GM19351 (cell line): ENCODE results near the gene BCDIN3D.

Experiments
- ATAC-seq: cut with Tn5 transposase; IDR thresholded peaks from one replicate; pipeline ENCODE4 v1.9.1; 2021; ENCODE audit warnings: mild to moderate bottlenecking, moderate library complexity; ENCODE audit not compliant: unreplicated experiment

BCDIN3D gene

DNA sequence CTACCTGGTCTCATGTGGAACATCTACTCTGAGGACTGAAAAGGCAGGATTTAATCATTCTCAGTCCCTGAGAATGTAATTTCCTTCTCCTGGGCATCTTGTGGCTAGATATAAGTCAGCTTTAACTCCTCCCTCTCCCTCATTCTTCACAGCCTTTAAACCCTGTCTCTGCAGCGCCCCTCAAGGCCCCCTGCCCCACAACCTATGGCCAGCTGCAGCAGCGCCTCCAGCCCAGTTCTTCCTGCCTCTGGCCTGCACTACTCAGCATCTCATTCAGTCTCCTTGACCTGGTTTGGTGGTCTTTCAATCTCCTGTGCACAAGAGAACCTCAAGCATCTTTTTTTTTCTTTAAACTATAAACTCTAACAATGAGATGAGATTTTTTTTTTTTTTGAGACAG, 44.0 kb downstream of the BCDIN3D start:
- no peak for ATAC-seq

DNA sequence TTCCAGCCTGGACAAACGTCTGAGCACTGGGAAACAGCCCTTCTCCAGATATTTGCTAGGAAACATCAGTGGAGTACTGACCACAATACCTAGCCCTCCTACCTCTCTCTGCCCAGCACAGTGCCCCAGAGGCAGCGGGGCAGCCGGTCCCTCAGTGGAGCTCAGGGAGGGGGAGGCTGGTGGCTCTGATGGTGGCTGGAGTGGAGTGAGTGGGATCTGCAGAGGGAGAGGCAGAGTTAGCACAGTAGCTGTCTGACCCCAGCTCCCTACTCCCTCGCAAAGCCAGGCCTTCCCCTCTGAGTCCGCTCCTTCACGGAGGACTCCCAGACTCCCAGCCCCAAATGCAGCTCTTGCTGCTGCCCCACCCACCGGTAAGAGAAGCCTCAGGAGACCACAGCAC, 44.7 kb downstream of the BCDIN3D start:
- no peak for ATAC-seq

GRCh38 chr12:49797449-49797776, 45.5 kb downstream of the BCDIN3D start:
- no peak for ATAC-seq

DNA sequence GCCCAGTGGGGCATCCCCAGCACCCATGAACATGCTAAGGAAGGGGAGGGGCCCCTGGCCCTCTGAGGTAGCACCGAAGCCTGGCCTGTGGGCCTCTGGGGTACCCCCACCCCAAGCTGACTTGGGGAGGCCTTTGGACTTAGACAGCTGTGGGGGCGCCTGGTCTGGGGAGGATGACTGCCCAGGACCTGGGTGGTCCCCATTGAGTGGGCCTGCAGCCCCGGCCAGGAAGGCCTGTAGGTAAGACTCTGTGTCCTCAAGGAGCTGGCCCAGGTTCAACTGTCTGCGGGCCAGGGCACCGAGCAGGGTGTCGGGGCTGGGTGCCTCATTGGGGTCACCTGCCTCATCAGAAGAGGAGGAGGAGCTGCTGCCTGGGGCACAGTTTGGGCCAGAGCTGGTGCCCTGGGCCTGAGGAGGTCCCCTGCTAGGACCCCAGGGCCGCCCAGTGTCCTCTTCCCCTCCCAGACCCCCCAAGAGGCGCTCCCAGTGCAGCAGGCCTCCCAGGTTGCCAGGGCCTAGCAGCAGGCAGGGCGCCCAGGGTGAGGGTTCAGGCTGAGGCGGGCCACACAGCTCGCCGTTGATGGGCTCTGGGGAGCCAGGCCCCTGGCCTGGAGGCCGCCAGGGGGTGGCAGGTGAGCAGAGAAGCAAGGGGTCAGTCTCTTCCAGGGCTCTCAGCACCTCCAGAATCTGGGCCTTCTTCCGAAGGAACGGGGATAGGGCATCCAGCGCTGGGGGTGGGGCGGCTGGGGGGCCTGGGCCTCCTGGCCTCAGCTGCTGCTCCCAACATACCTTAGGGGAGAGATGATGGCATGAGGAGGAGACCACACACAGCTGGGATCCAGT, 46.1 kb downstream of the BCDIN3D start:
- ATAC-seq, result no peak

DNA sequence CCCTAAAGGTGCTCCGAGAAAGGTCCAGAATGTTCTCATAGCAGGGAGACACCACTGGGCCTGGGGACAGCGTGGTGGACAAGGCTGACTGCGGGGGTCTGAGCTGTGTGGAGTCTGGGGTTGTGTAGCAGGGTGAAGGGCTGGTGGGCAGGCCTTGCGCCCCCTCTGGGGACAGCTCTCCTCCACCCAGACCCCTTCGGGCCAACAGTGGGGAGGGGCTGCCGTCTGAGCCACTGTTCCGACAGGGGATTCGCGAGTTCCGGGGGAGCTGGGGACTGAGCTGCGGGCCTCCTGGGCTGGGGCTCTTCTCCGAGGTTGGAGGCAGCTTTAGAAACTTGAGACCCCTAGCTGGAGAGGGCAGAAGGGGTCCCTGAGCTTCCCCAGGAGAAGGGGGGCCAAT, 46.8 kb downstream of the BCDIN3D start:
- no peak for ATAC-seq

GRCh38 chr12:49795654-49796105, 47.2 kb downstream of the BCDIN3D start:
- no peak for ATAC-seq

GRCh38 chr12:49794811-49795653, 47.9 kb downstream of the BCDIN3D start:
- ATAC-seq, result no peak

- no peak for ATAC-seq
Measured at GRCh38 chr12:49794021-49794420, 48.9 kb downstream of the BCDIN3D start.

GRCh38 chr12:49793620-49794019, 49.3 kb downstream of the BCDIN3D start:
- no peak for ATAC-seq

GRCh38 chr12:49792976-49793580, 49.8 kb downstream of the BCDIN3D start:
- ATAC-seq, result no peak

GRCh38 chr12:49792181-49792970, 50.5 kb downstream of the BCDIN3D start:
- no peak for ATAC-seq

DNA sequence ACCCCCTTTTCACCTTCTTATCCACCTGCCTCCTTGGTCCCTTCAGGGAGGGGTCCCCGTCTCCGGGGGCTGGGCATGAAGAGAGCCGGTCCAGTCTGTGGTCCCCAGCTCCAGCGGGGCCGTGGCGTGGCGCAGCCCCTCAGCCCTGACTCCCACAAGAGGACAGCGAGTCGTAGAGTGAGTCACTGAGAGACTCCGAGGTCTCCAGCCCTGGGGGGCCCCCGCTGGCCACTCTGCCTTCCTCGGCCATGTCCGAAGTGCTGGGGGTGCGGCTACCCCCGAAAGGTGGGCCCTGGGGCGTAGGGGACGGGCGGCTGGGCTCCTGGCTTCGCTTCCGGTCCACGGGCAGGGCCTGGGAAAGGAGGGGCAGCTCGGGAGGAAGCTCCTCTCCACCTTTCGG, 51.2 kb downstream of the BCDIN3D start:
- ATAC-seq, result no peak

DNA sequence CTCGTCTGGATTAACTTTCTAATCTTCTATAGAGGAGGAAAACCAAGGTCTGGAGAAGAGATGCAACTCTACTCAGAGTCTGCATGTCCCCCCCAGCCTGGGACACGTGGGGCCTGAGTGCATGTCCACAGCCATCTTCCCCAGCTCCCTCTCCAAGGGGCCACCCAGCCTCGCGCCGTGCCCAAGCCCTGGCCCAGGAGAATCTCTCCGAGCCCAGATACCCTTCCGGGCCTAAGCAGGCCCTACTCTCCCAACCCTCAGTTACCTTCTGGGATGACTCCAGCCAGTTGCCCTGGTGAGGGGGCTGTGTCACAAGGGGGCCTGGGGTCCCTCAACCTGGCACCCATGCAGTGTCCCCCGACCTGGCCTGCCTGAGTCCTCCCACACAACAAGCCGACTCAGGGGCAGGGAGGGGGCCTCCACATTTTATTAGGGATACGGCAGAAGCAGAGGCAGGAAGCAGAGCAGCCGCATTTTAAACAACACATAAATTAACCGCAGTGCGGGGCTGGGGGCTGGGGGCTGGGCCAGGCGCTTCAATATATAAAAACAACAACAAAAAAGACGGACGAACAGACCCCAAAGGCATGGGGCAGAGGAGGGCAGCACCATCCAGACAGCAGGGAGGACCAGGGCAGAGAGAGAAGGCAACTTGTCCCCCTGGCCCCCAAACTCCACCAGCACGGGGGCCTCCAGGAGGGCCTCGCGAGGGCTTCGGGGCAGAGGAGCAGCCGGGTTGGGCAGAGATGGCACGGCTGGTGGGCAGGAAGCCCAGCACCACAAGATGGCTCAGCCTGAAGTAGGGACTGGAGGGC, 52.0 kb downstream of the BCDIN3D start:
- ATAC-seq, result no peak

DNA sequence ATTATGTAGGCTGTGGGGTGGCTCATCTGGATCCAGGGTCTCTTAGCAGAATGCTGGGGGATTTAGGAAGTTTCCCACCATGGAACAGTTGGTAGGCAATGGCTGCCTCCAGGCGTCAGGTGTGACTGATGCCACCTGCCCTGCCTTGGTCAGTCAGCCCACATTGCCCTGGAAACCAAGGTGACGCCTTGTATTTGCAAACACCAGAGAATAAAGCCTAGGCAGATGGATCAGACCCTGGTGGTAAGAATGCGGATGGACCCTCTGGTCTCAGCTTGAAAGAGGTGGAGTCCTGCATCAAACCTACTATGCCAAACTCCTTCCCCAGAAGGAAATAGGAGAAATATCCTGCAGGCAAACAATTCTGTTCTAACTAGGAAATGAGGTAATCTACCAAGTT, 52.9 kb downstream of the BCDIN3D start:
- ATAC-seq, result no peak

GRCh38 chr12:49787672-49788071, 55.2 kb downstream of the BCDIN3D start:
- no peak for ATAC-seq
